Stimulated activated CD4-positive, alpha-beta T cell treated with anti-CD3 and anti-CD28 coated beads, Interleukin-1b, Interleukin-23, amount 100 ng/mL, for 24 hours (primary cell): ENCODE data around the gene FGGY.
"Not testable (repeated sequence)": the region's sequence is repeated elsewhere in the genome, so short reads cannot be mapped to it uniquely, and the experiment has no call there.

Source experiments
- DNase-seq, 4 experiments: peaks; one replicate each; pipeline ENCODE4 v3.0.0-alpha.2; 2020; ENCODE audit warnings: low read depth in 4 of 4, low spot score in 1 of 4

Gene FGGY

GRCh38 chr1:59433440-59433813 lies 136.5 kb downstream of the FGGY start:
- DNase-seq, result no peak

- DNase-seq, result no peak
These were observed 137.4 kb downstream of the FGGY start for GRCh38 chr1:59434336-59434735.

GRCh38 chr1:59436637-59437036 lies 139.7 kb downstream of the FGGY start:
- no peak for DNase-seq

- DNase-seq, result no peak
These were observed 141.2 kb downstream of the FGGY start for GRCh38 chr1:59438058-59438560.

GRCh38 chr1:59442492-59442891 lies 145.6 kb downstream of the FGGY start:
- no peak for DNase-seq

- DNase-seq, result no peak
These were observed 146.4 kb downstream of the FGGY start for GRCh38 chr1:59443310-59443709.

GRCh38 chr1:59444520-59444919 lies 147.6 kb downstream of the FGGY start:
- no peak for DNase-seq

- DNase-seq, result no peak
These were observed 148.1 kb downstream of the FGGY start for GRCh38 chr1:59445040-59445439.

- DNase-seq, result no peak
These were observed 149.5 kb downstream of the FGGY start for GRCh38 chr1:59446257-59446901.

GRCh38 chr1:59452026-59452425 lies 155.1 kb downstream of the FGGY start:
- DNase-seq, result no peak

GRCh38 chr1:59452559-59452958 lies 155.7 kb downstream of the FGGY start:
- no peak for DNase-seq

- DNase-seq, result no peak
These were observed 156.5 kb downstream of the FGGY start for GRCh38 chr1:59453297-59453968.

GRCh38 chr1:59455206-59455605 lies 158.3 kb downstream of the FGGY start:
- no peak for DNase-seq

GRCh38 chr1:59457786-59458185 lies 160.9 kb downstream of the FGGY start:
- DNase-seq, result no peak

- DNase-seq, result no peak
These were observed 162.0 kb downstream of the FGGY start for GRCh38 chr1:59458884-59459283.

- not testable (repeated sequence) for DNase-seq
These were observed 166.0 kb downstream of the FGGY start for GRCh38 chr1:59462942-59463341.

- DNase-seq, result not testable (repeated sequence)
These were observed 168.6 kb downstream of the FGGY start for GRCh38 chr1:59465478-59465877.

GRCh38 chr1:59468828-59469428 lies 172.0 kb downstream of the FGGY start:
- no peak for DNase-seq

- not testable (repeated sequence) for DNase-seq
These were observed 175.2 kb downstream of the FGGY start for GRCh38 chr1:59471991-59472570.

- no peak for DNase-seq
These were observed 176.9 kb downstream of the FGGY start for GRCh38 chr1:59473831-59474230.

GRCh38 chr1:59474496-59474895 lies 177.6 kb downstream of the FGGY start:
- no peak for DNase-seq

GRCh38 chr1:59475737-59476136 lies 178.8 kb downstream of the FGGY start:
- DNase-seq, result no peak
